Endometrial microvascular endothelial cells (primary cell): ENCODE measurements around the gene UBASH3B. TPM values are rescaled to one million over a fixed set of nuclear protein-coding genes. Genes with fewer than 3 reads are reported as not detected.
"Not testable (repeated sequence)": the region's sequence is repeated elsewhere in the genome, so short reads cannot be mapped to it uniquely, and the experiment has no call there.

Source experiments
- in situ Hi-C: cut with HindIII; loops from 2 replicates; pipeline ENCODE4 v1.10.0; 2017; ENCODE audit warnings: low sequenced_read_pairs, low pct_unique_long_range_greater_than_20kb; ENCODE audit errors: inconsistent ontology term
- total RNA-seq: library from RNA; depleted of rRNA; stranded (reverse); fragments of >200 nt; gene quantifications from one replicate; pipeline ENCODE4 v1.2.3, GENCODE V29; 2015; ENCODE audit errors: inconsistent ontology term

UBASH3B gene
- total RNA-seq, 1 donor from 2014 or later, result 16.7 TPM

GRCh38 chr11:122721201-122721963 is 65.9 kb downstream of the UBASH3B start:
- in situ Hi-C loops, result no loop called here

DNA sequence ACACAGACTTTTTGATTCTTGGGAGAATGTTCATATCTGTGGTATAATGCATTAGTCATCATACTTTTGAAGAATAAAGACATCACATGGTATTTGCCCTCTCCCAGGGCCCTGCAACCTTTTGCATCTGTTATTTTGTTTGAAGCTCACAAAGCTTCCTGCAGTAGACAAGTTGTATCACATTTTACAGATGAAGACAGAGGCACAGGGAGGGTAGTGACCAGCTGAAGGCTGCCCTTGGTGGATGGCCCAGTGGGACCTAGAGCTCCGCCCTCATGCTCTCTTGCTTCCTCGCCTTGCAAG is 66.4 kb downstream of the UBASH3B start:
- in situ Hi-C loops, result no loop called here

DNA sequence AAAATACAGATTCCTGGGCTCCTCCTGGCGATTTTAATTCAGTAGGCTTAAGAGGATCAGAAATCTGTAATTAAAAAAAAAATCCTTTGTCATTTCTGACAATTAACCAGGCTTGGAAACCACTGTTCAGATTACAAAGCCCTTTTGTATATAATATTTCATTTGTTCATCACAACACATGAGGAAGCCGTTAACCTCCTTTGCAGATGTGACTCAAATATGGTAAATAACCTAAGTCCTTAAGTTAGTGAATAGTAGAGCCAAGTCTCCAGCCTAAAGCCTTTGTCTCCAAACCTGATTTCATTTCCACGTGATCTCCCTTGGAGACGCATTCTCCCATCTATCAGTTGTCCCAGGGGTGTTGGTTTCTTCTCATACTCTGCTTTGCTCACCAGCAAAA is 67.6 kb downstream of the UBASH3B start:
- in situ Hi-C loops, result no loop called here

GRCh38 chr11:122723576-122723975 is 68.1 kb downstream of the UBASH3B start:
- in situ Hi-C loops, result no loop called here

DNA sequence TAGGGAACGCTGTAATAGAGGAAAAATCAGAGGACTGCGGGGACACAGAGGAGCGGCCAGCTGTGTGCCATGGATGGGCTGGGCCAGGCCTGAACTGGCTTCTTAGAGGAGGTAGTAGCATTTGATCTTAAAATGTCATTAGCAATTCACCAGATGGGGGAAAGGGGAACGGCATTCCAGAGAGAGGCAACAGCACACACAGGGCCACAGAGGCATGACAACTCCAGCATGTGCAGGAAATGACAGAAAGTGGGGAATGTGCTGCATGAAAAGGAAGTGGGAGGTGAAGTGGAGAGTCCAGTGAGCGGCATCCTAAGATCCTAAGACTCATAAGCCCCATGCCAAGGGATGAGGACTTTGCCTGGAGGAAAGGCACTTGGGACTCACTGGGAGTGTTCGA is 69.0 kb downstream of the UBASH3B start:
- in situ Hi-C loops, result no loop called here

DNA sequence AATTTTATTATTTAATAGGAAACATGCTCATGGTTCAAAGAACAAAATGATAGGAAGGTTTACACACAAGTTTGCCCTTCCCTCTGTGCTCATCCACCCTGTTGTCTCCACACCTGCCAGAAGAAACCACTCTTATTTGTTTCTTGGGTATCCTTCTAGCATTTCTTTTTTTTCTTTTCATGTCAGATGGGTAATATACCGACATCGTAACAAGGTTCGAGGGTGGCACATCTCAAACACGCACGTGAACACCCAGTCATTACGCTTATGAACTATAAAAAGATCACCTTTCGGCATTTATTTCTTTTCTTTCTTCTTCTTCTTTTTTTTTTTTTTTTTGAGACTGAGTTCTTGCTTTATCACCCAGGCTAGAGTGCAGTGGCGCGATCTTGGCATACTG is 70.5 kb downstream of the UBASH3B start:
- in situ Hi-C loops, result no loop called here

DNA sequence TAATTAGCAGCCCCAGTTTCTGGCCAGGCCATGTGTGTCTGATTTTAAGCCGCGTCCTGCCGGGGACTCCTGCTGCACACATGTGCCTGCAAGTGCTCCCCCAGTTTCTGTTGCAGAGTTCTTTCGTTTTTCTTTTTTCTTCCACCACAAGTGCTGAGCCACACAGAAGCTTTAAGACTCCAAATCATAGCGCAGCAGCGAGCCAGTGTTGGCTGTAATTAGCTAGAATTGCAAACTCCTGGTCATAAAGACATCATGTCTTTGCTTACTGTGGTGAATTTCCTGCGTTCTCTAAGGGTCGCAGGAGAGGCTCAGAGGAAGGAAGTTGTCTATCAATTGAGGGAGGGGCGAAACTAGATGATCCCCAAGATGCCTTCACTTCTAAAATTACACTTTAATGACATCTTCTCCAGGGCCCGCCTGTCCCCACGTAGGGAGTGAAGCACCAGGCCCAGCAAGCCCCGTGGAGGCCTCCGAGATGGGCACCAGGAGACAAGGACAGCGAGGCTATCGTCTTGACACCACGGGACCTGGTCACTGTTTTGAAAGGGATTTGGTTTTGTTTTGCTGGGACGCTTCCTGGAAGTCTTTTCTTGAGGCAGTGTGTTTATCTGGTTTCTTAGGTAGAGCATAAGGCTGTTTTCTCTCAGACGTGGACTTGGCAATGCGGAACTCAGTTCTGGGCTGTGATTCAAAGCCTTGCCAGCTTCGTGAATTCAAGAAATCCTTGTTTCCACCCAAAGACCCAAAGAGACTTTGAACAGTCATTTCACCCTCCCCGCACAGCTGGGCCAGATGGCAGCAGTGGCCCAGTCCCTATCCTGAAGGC is 71.8 kb downstream of the UBASH3B start:
- in situ Hi-C loops, result no loop called here

- in situ Hi-C loops, result no loop called here
Observed at GRCh38 chr11:122728561-122728960, 73.0 kb downstream of the UBASH3B start.

- in situ Hi-C loops, result no loop called here
Observed at GRCh38 chr11:122729139-122729538, 73.6 kb downstream of the UBASH3B start.

GRCh38 chr11:122730694-122731093 is 75.2 kb downstream of the UBASH3B start:
- in situ Hi-C loops, result not testable (repeated sequence)

GRCh38 chr11:122731500-122731913 is 76.0 kb downstream of the UBASH3B start:
- in situ Hi-C loops, result no loop called here

DNA sequence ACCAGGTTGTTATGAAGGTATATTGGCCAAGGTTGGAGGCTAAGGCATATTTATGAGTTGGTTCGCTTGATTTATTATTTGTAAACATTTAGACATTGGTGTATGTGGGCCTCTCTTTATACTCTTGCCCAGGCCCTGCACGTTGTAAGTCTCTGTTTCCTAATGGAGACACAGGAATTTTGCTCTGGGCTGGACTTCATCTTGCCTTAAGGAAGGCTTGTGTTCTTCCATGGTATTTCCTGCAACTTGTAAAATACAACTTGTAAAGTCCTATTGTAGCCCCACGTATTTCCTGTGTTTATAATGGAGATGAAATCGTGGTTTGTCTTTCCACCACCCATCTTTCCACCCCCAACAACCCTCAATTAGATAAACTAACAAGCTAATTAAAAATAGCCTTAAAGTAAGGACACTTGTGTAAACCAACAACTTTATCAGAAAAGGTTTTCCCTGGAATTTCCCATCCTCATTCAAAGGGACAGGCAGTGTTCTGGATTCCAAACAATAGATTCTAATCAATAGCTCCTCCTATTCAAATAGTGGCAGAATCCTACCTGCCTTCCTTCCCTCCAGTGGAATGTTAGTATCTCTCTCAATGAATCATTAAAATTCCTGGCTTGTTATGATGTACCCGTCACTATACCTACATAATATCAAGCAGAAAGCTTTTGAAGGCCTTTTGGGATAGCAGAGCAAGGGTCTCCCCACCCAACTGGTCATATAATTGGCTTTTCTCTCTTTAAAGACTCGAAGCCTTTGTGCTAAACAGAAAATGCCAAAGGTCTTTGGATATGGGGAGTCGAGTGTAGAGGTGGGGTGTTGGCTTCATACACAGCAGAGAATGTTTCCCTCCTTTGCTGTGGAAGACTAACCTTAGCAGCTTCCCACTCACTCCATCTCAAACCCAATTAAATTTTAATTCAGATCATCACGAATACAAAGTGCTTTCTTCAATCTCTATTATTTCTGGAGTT is 77.1 kb downstream of the UBASH3B start:
- in situ Hi-C loops, result no loop called here

- in situ Hi-C loops, result no loop called here
Observed at GRCh38 chr11:122733318-122733717, 77.8 kb downstream of the UBASH3B start.

DNA sequence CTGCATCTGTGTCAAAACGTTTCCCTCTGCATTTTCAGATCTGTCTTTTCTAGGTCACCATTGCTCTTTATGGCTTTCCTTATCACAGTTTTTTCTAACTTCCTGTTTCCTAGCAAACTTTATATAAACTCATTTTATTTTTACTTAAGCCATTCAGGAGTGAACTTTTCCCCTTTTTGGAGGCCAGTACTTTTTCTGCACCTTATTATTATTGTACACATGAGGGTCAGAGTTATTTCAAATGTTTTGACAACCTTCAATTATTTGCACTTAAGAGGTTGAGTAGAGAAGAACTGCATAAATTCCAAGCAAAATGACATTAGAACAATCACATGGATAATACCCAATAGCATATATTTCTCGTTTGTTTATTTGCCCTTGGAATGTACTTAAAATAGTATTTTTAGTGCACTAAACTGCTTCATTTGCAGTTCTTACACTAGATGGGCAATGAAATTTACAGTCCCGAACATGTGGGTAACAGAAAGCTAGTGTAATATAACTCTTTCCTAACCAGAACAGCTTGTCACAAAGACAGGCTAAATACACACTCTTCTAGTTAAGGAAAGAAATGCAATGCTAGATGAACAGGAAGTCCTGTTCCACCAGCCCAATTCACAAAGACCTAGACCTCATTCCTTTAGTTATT is 79.5 kb downstream of the UBASH3B start:
- in situ Hi-C loops, result no loop called here

DNA sequence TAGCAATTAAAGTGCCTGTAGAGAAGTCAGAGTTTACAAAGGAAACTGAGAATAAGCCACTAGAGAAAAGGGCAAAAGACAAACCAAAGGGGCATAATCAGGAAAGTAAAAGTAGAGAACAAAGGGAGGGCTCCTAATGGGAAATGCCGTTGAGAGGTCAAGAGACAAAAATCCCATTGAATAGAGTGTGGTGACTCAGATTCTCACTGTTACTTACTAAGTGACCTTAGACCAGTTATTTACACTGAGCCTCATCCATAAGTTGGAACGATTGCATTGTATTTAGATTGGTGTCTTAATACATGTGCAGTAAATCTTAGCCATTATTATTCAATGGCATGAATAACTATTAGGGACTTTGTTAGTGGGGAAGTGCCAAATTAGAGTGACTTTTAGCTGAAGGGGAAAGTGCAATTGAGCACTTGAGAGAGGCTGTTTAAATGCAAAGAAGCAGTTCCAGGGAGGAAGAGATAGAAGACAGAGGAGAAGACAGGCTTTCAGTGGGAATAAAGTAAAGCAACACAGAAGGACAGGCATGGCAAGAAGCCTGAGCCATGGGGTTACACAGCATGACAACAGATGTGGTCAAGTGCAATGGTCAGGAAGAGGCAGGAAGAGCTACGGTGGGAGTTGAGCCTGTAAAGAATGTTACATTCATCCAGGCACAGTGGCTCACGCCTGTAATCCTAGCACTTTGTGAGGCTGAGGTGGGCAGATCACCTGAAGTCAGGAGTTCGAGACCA is 82.6 kb downstream of the UBASH3B start:
- in situ Hi-C loops, result no loop called here

DNA sequence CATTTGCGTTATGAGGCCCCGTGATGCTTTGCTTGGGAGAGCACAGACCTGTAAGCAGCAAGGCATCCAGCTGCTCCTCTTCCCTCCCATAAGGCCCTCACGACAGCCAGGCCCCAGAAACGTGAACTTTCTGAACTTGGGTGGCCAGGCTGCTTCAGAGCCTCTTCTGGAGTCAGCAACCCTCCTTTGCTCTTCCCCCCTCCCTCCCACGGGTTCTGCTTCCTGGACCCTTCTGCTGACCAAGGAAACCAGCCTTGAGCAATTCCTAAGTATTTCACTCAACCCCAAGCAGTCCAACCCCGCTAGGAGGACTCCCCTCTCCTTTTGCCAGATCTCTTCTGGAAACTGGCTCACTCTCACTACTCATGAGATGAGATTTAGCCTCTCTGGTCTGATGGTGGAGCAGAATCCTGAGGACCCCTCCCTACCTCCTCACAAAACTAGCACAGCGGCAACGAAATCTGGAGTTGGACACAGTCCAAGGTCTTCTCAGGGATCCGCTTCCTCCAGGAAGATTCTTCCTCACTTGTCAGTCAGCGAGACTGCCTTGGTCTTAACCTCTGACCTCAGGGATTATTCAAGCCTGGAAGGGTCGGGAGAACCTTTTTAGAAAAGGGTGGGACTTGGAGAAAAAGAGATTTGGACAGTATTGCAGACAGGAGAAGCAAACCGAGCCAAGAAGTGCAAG is 86.2 kb downstream of the UBASH3B start:
- in situ Hi-C loops, result no loop called here

GRCh38 chr11:122742301-122743018 is 86.9 kb downstream of the UBASH3B start:
- in situ Hi-C loops, result no loop called here
